CD8-positive, alpha-beta memory T cell (primary cell): Measurements from ENCODE around the gene AGPAT3. TPM values are rescaled to one million over a fixed set of nuclear protein-coding genes. Genes with fewer than 3 reads are reported as not detected.

Source experiments
- CTCF ChIA-PET: fragments of 350-600 bp; sonication (Branson Sonifier 250); formaldehyde crosslinking; loops from one replicate; lab custom pipeline; 2021; ENCODE audit warnings: antibody characterized with exemption; lab: Charles Lee
- POLR2A ChIA-PET: fragments of 350-600 bp; sonication (Branson Sonifier 250); formaldehyde crosslinking; loops from one replicate; lab custom pipeline; 2021; ENCODE audit warnings: antibody characterized with exemption; lab: Charles Lee
- DNase-seq, 5 donors: peaks; one replicate each; pipeline versions ENCODE4 v3.0.0 to v3.0.0-alpha.2; 2020 to 2022; ENCODE audit warnings: mixed read lengths in 1 of 5
- H3K27ac ChIP-seq: one replicate; pipeline ENCODE4 v1.7.0; 2013; ENCODE audit warnings: low read depth, mild to moderate bottlenecking, low read length, moderate library complexity
- H3K27me3 ChIP-seq: 2 replicates; pipeline ENCODE4 v1.7.0; 2013; ENCODE audit warnings: low read length, mild to moderate bottlenecking; ENCODE audit not compliant: insufficient read depth, poor library complexity, severe bottlenecking
- H3K36me3 ChIP-seq: 2 replicates; pipeline ENCODE4 v1.7.0; 2013; ENCODE audit warnings: mild to moderate bottlenecking, low read length, moderate library complexity; ENCODE audit not compliant: insufficient read depth
- H3K4me1 ChIP-seq: 2 replicates; pipeline ENCODE4 v1.7.0; 2013; ENCODE audit warnings: mild to moderate bottlenecking, low read length, moderate library complexity; ENCODE audit not compliant: insufficient read depth
- H3K4me3 ChIP-seq: 2 replicates; pipeline ENCODE4 v1.7.0; 2013; ENCODE audit warnings: mild to moderate bottlenecking, low read length
- H3K9me3 ChIP-seq: 2 replicates; pipeline ENCODE4 v1.7.0; 2013; ENCODE audit warnings: mild to moderate bottlenecking, low read length
- H3K27ac Mint-ChIP-seq, 8 donors: one replicate each; pipeline ENCODE4 v1.8.0; 2020 to 2021; ENCODE audit warnings: mixed read lengths in 8 of 8, mild to moderate bottlenecking in 6 of 8, inconsistent platforms in 3 of 8, moderate library complexity in 3 of 8
- H3K27me3 Mint-ChIP-seq, 2 donors: one replicate each; pipeline ENCODE4 v1.8.0; 2020 to 2021; ENCODE audit warnings: mixed read lengths in 2 of 2, mild to moderate bottlenecking in 1 of 2, moderate library complexity in 1 of 2
- H3K36me3 Mint-ChIP-seq, 3 donors: one replicate each; pipeline ENCODE4 v1.8.0; 2020 to 2021; ENCODE audit warnings: mixed read lengths in 3 of 3, inconsistent platforms in 1 of 3, mild to moderate bottlenecking in 1 of 3
- H3K4me1 Mint-ChIP-seq, 3 donors: one replicate each; pipeline ENCODE4 v1.8.0; 2020 to 2021; ENCODE audit warnings: mixed read lengths in 3 of 3, inconsistent platforms in 1 of 3, mild to moderate bottlenecking in 1 of 3
- H3K4me3 Mint-ChIP-seq, 7 donors: one replicate each; pipeline ENCODE4 v1.8.0; 2020 to 2021; ENCODE audit warnings: mixed read lengths in 7 of 7, mild to moderate bottlenecking in 6 of 7, moderate library complexity in 4 of 7, inconsistent platforms in 2 of 7
- H3K9me3 Mint-ChIP-seq, 5 donors: one replicate each; pipeline ENCODE4 v1.8.0; 2020 to 2022; ENCODE audit warnings: mixed read lengths in 5 of 5, mild to moderate bottlenecking in 3 of 5, moderate library complexity in 2 of 5, inconsistent platforms in 1 of 5
- polyA plus RNA-seq: library from polyadenylated mRNA; unstranded; fragments of 300-500 nt; fragmentation: Illumina TruSeq; gene quantifications from one replicate; pipeline ENCODE4 v1.2.3, GENCODE V29; 2021
- total RNA-seq, 2 experiments: library from RNA; stranded (reverse); gene quantifications; one replicate each; pipeline ENCODE4 v1.2.3, GENCODE V29; 2021

Gene AGPAT3, protein sequence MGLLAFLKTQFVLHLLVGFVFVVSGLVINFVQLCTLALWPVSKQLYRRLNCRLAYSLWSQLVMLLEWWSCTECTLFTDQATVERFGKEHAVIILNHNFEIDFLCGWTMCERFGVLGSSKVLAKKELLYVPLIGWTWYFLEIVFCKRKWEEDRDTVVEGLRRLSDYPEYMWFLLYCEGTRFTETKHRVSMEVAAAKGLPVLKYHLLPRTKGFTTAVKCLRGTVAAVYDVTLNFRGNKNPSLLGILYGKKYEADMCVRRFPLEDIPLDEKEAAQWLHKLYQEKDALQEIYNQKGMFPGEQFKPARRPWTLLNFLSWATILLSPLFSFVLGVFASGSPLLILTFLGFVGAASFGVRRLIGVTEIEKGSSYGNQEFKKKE
- total RNA-seq (10 to 100 TPM; 66.5 to 69.3 TPM), polyA plus RNA-seq (15.9 TPM)

DNA sequence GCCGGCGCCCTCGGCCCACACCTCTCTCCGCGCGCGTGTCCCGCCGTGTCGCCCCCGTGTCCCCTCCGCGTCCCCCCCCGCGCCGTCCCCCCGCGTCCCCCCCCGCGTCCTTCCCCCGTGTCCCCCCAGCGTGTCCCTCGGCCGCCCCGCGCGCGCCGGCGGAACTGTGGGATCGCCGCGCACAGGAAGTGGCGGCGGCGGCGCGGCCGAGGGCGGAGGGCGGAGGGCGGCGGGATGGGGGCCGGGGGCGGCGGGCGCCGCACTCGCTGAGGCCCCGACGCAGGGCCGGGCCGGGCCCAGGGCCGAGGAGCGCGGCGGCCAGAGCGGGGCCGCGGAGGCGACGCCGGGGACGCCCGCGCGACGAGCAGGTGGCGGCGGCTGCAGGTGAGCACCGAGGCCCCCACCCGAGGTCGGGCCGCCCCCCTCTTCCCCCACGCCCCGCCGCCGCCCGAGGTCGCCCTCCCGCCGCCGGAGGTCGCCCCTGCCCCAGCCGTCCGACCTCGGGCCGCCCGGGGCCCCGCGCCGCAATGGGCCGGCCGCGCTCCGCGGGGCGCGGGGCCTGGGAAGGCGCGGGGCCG lies at the start of gene AGPAT3:
TSS of gene AGPAT3 (plus strand) at position 262 of the 578 bp plus-strand sequence. CDS start 94,459 bp downstream, outside the sequence.
- H3K27me3 Mint-ChIP-seq, result peaks cover 0 to 4% of the 10 kb centered on the region in 2 donors
- no peaks in the 10 kb centered on the region for H3K9me3 Mint-ChIP-seq
- peaks cover 35 to 36% (median 36%) of the 10 kb centered on the region in 3 donors for H3K4me1 Mint-ChIP-seq
- peak within 1 kb of the TSS; percentile 75 to 95 (median 87) for H3K4me3 Mint-ChIP-seq
- peak; percentile 14 to 56 (median 31) for DNase-seq
- H3K36me3 ChIP-seq, result no peaks in the 10 kb centered on the region
- H3K36me3 Mint-ChIP-seq, result peaks cover 0 to 11% (median 0%) of the 10 kb centered on the region in 3 donors
- H3K27ac Mint-ChIP-seq, result peak within 1 kb of the TSS; percentile 62 to 97 (median 92)
- peak within 1 kb of the TSS; percentile 84 for H3K27ac ChIP-seq
- H3K4me3 ChIP-seq, result peak within 1 kb of the TSS; percentile 70
- H3K27me3 ChIP-seq, result no peaks in the 10 kb centered on the region
- no peaks in the 10 kb centered on the region for H3K9me3 ChIP-seq
- H3K4me1 ChIP-seq, result peaks cover 25% of the 10 kb centered on the region
- ChIA-PET CTCF (interaction anchor here (1.1 kb wide), 1 partner anchor 20 kb away, joined by 3 read pairs; no protein-coding TSS in a partner anchor), POLR2A (no interaction called here)

DNA sequence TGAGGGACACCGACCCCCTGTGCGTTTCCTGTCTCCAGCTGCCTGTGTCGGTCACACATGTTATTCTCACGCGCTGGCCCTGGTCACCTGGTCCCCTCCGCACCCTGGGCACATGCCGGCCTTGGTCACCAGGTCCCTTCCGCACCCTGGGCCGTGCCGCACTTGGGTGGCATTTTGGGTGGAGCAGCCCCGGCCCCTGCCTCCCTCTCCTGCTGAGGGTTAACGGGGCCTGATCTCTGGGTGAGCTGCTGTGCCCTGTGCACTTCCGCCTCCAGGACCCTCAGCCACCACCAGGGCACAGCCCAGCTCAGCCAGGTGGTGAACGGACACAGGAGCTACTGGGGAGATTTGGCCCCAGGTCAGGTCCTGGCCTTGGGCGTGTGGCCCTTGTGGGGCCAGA lies 49.0 kb upstream of the AGPAT3 start:
- ChIA-PET POLR2A (no interaction called here), CTCF (interaction anchor here (1.8 kb wide), 1 partner anchor 159 kb away, joined by 5 read pairs; no protein-coding TSS in a partner anchor)
- H3K27ac ChIP-seq, result no peak overlapping the region
- H3K9me3 ChIP-seq, result no peaks in the 10 kb centered on the region
- no peaks in the 10 kb centered on the region for H3K36me3 ChIP-seq
- no peaks in the 10 kb centered on the region for H3K27me3 ChIP-seq
- Mint-ChIP-seq H3K36me3 (peaks cover 0 to 10% (median 0%) of the 10 kb centered on the region in 3 donors), H3K9me3 (peaks cover 0 to 5% (median 3%) of the 10 kb centered on the region in 5 donors), H3K4me3 (no peak overlapping the region), H3K27me3 (peaks cover 0 to 6% of the 10 kb centered on the region in 2 donors), H3K27ac (no peak overlapping the region), H3K4me1 (peaks cover 3 to 7% (median 4%) of the 10 kb centered on the region in 3 donors)
- no peak overlapping the region for H3K4me3 ChIP-seq
- peaks cover 2% of the 10 kb centered on the region for H3K4me1 ChIP-seq
- DNase-seq, result no peak

DNA sequence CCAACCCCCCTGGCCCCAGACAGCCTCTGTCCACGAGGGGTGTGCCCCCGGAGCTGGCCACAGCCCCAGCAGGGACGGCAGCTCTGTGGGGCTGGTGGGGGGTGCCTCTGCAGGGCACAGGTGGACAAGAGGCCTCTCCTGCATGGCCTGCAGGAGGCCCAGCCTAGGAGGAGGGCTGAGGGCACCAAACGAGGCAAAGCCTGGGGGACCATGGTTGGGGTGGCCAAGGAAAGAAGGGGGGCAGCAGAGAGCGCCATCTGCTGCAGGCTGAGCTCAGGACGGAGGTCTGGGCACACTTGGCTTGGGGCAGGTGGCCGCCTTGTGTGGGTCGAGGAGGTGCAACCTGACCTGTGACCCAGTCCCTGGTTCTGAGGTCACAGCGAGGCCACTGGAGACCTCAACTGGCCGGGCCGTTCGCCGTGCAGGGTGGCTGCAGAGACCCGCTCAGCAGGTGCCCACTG lies 48.4 kb upstream of the AGPAT3 start:
- Mint-ChIP-seq H3K36me3 (peaks cover 0 to 10% (median 0%) of the 10 kb centered on the region in 3 donors), H3K4me3 (no peak overlapping the region), H3K27ac (no peak overlapping the region), H3K27me3 (peaks cover 0 to 6% of the 10 kb centered on the region in 2 donors), H3K9me3 (peaks cover 0 to 5% (median 3%) of the 10 kb centered on the region in 5 donors), H3K4me1 (peaks cover 3 to 7% (median 3%) of the 10 kb centered on the region in 3 donors)
- H3K9me3 ChIP-seq, result no peaks in the 10 kb centered on the region
- no peak overlapping the region for H3K4me3 ChIP-seq
- H3K36me3 ChIP-seq, result no peaks in the 10 kb centered on the region
- POLR2A ChIA-PET, result no interaction called here
- no peaks in the 10 kb centered on the region for H3K4me1 ChIP-seq
- H3K27ac ChIP-seq, result no peak overlapping the region
- DNase-seq, result no peak
- H3K27me3 ChIP-seq, result no peaks in the 10 kb centered on the region
- CTCF ChIA-PET, result interaction anchor here (1.8 kb wide), 1 partner anchor 159 kb away, joined by 5 read pairs; no protein-coding TSS in a partner anchor

DNA sequence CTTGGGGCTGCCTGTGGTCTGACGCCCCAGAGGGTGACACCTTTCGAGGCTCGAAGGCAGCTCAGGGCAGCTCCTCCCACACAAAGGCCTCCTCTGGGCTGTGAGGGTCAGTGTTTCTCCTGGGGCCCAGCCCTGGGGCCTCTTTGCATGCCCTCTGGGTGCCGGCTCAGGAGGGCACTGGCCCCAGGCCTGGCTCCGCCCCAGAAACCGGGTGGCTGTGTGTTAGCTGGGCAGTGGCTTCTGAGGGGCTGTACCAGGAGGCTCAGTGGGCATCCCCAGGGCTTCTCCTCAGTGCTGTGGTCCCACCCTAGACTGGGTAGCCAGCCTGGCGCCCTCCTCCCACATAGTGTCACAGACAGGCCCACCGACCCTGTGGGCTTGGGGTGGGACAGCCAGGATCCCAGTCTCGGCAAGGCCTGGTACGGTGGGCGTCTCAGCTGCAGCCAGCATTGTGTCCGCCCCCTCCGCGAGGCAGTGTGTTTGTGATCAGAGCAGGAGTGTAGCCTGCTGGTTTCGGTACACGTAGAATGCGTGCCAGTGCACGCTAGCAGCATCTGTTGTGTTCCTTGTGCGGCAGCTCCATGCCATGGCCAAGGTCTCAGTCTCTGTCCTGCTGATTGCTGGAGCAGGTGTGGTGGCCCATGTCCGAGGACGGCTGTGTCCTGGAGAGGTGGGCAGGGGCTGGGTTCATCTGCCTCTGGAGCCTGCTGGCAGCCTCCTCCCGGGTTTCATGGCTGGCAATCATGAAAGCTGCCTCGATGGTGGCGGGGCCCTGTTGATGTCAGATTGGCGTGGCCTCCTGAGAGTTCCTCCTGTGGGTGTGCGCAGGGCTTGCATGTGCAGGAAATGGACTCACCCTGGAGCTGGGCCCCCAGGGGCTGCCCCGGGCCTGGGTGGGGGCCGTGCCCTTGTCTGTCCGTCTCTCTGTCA lies 47.6 kb upstream of the AGPAT3 start:
- CTCF ChIA-PET, result interaction anchor here (1.8 kb wide), 1 partner anchor 158 kb away, joined by 5 read pairs; no protein-coding TSS in a partner anchor

DNA sequence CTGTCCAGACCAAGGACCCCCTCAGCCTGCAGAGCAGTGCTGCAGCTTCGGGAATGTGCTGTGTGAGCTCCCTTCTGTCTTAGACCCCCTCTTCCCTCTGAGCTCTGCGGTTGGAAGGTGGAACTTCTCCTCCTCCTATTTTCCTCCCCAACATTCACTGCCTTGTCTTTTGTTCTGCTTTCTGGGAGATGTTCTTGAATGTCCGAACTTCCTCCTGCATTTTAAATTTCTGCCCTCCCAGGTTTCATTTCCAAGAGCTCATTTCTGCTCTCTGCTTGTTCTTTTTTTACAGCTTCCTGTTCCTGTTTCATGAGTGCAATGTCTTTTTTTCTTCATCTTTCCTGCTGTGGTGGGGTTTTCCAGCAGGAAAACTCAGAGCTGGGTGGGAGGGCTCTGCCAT lies 46.3 kb upstream of the AGPAT3 start:
- H3K27ac Mint-ChIP-seq, result peak overlapping the region in 1 of 8 donors; percentile 38
- H3K9me3 ChIP-seq, result no peaks in the 10 kb centered on the region
- H3K9me3 Mint-ChIP-seq, result peaks cover 0 to 5% (median 3%) of the 10 kb centered on the region in 5 donors
- CTCF ChIA-PET, result no interaction called here
- POLR2A ChIA-PET, result no interaction called here
- H3K27me3 Mint-ChIP-seq, result peaks cover 0 to 6% of the 10 kb centered on the region in 2 donors
- H3K4me3 ChIP-seq, result no peak overlapping the region
- H3K27me3 ChIP-seq, result no peaks in the 10 kb centered on the region
- H3K36me3 Mint-ChIP-seq, result peaks cover 0 to 10% (median 0%) of the 10 kb centered on the region in 3 donors
- H3K36me3 ChIP-seq, result no peaks in the 10 kb centered on the region
- peak overlapping the region in 1 of 7 donors; percentile 51 for H3K4me3 Mint-ChIP-seq
- H3K4me1 ChIP-seq, result no peaks in the 10 kb centered on the region
- H3K4me1 Mint-ChIP-seq, result peaks cover 3 to 4% (median 3%) of the 10 kb centered on the region in 3 donors
- DNase-seq, result no peak
- H3K27ac ChIP-seq, result peak overlapping the region; percentile 16

More for the DNA sequence above, 47.6 kb upstream of the AGPAT3 start:
- H3K27ac Mint-ChIP-seq, result no peak overlapping the region
- H3K9me3 ChIP-seq, result no peaks in the 10 kb centered on the region
- peaks cover 3 to 6% (median 3%) of the 10 kb centered on the region in 3 donors for H3K4me1 Mint-ChIP-seq
- peaks cover 0 to 6% of the 10 kb centered on the region in 2 donors for H3K27me3 Mint-ChIP-seq
- H3K27me3 ChIP-seq, result no peaks in the 10 kb centered on the region
- H3K4me1 ChIP-seq, result no peaks in the 10 kb centered on the region
- H3K36me3 ChIP-seq, result no peaks in the 10 kb centered on the region
- peaks cover 0 to 10% (median 0%) of the 10 kb centered on the region in 3 donors for H3K36me3 Mint-ChIP-seq
- no peak overlapping the region for H3K4me3 Mint-ChIP-seq
- POLR2A ChIA-PET, result interaction anchor here (0.6 to 0.7 kb wide), 2 partner anchors 120 to 157 kb away, joined by 3 to 4 read pairs; no protein-coding TSS in a partner anchor
- no peak overlapping the region for H3K4me3 ChIP-seq
- no peak overlapping the region for H3K27ac ChIP-seq
- peak in 1 of 5 donors; percentile 41 for DNase-seq
- H3K9me3 Mint-ChIP-seq, result peaks cover 0 to 5% (median 3%) of the 10 kb centered on the region in 5 donors

DNA sequence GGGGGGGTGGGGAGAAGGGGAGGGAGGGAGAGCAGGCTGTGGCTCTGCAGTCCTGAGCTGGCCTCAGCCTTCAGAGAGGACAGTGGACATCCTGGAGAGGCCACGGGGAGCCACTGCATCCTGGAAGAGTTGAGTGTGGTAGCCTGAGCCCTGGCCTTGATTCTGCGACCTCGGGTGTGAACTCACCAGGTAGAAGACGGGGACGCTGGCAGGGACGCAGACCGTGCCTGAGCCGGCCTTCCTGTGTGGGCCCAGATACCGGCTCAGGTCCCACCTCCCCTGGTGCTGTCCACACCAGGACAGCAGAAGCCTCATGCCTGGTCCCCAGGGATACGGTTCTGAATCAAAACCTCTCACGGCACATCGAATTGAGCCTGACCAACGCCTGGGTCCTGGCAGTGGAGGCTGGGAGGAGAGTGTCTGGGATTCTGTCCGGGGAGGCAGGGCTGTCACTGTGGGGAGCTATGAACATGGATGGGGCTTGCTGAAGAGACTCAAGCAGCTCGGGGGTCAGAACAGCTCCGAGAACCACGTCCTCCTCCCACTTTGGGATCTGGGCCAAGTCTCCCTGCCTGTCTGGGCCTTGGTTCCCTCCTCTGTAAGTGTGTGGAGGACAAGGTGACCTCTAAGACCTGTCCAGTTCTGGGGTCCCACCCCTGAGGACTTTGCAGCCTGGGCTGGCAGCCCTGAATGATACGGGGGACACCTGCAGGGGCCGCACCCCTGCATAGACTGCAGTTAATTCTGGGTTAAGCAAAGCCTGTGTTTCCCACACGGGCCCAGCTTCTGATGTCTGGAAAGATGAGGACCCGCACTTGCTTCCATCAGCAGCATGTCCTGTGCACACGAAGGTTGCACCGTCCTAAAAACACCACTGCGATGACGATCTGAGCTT lies 45.3 kb upstream of the AGPAT3 start:
- CTCF ChIA-PET, result no interaction called here
- peaks cover 0 to 6% of the 10 kb centered on the region in 2 donors for H3K27me3 Mint-ChIP-seq

More for the DNA sequence above, 45.3 kb upstream of the AGPAT3 start:
- no peaks in the 10 kb centered on the region for H3K9me3 ChIP-seq
- Mint-ChIP-seq H3K4me1 (peaks cover 2% of the 10 kb centered on the region in 3 donors), H3K36me3 (peaks cover 0 to 10% (median 0%) of the 10 kb centered on the region in 3 donors), H3K9me3 (peaks cover 0 to 5% (median 3%) of the 10 kb centered on the region in 5 donors), H3K4me3 (no peak overlapping the region), H3K27ac (no peak overlapping the region)
- no peaks in the 10 kb centered on the region for H3K36me3 ChIP-seq
- H3K27me3 ChIP-seq, result no peaks in the 10 kb centered on the region
- peak overlapping the region; percentile 16 for H3K27ac ChIP-seq
- H3K4me3 ChIP-seq, result no peak overlapping the region
- DNase-seq, result peak in 1 of 5 donors; percentile 24
- POLR2A ChIA-PET, result no interaction called here
- no peaks in the 10 kb centered on the region for H3K4me1 ChIP-seq
